Adrenal gland (tissue), 5 donors: Measurements from ENCODE around the gene PALB2.

ENCODE experiments used
- POLR2A ChIP-seq, 2 donors: fragments of 450-650 bp; IDR thresholded peaks; one replicate each; pipeline ENCODE4 v1.6.1; 2017; ENCODE audit warnings: antibody characterized with exemption in 2 of 2, mild to moderate bottlenecking in 2 of 2, moderate library complexity in 1 of 2
- TF ChIP-seq, protein P1 (sequence below), 6 experiments: fragments of 450-650 bp in 4 of 6; fragments of 200-600 bp in 2 of 6; sonication (generic) in 1 of 6; IDR thresholded peaks; 1 replicate in 5 of 6; 2 replicates in 1 of 6; pipeline versions ENCODE4 v1.5.1 to v1.8.0; 2016 to 2021; ENCODE audit warnings: antibody characterized with exemption in 6 of 6, mild to moderate bottlenecking in 2 of 6, moderate library complexity in 1 of 6
- donor health status: DM: no; HTN: no; CAD: no.

DNA sequence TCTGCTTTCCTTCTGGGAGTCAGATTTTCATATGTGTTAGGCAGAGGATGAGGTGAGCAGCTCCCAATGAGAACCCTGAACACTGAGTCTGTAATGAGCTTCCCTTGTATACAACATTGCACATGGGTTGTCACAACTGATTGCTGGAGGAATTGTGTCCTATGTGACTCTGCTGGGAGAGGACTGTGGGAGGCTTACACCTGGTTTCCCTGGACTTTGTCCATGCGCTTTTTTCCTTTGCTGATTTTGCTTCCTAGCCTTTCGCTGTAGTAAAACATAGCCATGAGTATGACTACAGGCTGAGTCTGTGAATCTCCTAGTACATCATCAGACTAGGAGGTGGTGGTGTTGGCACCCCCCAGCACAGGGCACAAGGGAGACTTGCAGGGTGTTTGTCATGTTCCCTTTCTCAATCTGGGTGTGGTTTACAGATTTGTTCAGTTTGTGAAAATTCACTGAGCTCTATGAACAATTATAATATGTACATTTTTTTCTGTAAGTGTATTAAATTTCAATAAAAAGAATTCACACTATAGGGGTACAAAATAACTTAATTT is 35.9 kb upstream of the PALB2 start:
- TF ChIP-seq, protein P1, sequence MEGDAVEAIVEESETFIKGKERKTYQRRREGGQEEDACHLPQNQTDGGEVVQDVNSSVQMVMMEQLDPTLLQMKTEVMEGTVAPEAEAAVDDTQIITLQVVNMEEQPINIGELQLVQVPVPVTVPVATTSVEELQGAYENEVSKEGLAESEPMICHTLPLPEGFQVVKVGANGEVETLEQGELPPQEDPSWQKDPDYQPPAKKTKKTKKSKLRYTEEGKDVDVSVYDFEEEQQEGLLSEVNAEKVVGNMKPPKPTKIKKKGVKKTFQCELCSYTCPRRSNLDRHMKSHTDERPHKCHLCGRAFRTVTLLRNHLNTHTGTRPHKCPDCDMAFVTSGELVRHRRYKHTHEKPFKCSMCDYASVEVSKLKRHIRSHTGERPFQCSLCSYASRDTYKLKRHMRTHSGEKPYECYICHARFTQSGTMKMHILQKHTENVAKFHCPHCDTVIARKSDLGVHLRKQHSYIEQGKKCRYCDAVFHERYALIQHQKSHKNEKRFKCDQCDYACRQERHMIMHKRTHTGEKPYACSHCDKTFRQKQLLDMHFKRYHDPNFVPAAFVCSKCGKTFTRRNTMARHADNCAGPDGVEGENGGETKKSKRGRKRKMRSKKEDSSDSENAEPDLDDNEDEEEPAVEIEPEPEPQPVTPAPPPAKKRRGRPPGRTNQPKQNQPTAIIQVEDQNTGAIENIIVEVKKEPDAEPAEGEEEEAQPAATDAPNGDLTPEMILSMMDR (IDR thresholded peaks at IDR 0.05) = no peak
- no peak for TF ChIP-seq POLR2A (IDR thresholded peaks at IDR 0.05)
